B cell (primary cell): ENCODE data around the gene CASD1.

Experiments used
- EZH2 ChIP-seq: IDR thresholded peaks from 2 replicates; pipeline ENCODE4 v1.6.1; 2012; ENCODE audit warnings: borderline replicate concordance, low read depth, mild to moderate bottlenecking, moderate library complexity, low read length; ENCODE audit not compliant: insufficient read depth, poor library complexity, severe bottlenecking
- TF ChIP-seq, protein P1 (sequence below): fragments of 200-600 bp; IDR thresholded peaks from one replicate; pipeline ENCODE4 v1.8.0; 2022; ENCODE audit warnings: antibody characterized with exemption, mild to moderate bottlenecking

- TF ChIP-seq, protein P1, sequence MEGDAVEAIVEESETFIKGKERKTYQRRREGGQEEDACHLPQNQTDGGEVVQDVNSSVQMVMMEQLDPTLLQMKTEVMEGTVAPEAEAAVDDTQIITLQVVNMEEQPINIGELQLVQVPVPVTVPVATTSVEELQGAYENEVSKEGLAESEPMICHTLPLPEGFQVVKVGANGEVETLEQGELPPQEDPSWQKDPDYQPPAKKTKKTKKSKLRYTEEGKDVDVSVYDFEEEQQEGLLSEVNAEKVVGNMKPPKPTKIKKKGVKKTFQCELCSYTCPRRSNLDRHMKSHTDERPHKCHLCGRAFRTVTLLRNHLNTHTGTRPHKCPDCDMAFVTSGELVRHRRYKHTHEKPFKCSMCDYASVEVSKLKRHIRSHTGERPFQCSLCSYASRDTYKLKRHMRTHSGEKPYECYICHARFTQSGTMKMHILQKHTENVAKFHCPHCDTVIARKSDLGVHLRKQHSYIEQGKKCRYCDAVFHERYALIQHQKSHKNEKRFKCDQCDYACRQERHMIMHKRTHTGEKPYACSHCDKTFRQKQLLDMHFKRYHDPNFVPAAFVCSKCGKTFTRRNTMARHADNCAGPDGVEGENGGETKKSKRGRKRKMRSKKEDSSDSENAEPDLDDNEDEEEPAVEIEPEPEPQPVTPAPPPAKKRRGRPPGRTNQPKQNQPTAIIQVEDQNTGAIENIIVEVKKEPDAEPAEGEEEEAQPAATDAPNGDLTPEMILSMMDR = no peak
- no peak for TF ChIP-seq EZH2
These were observed 37.5 kb downstream of the CASD1 start for GRCh38 chr7:94547126-94547525.
